K562 (cell line): ENCODE measurements around the gene TMBIM4. TPM values are rescaled to one million over a fixed set of nuclear protein-coding genes. Genes with fewer than 3 reads are reported as not detected.

Experiments
- BCOR ChIP-seq: fragments of 450-650 bp; IDR thresholded peaks from 2 replicates; pipeline ENCODE4 v1.6.1; 2016
- DIDO1 ChIP-seq: fragments of 450-650 bp; IDR thresholded peaks from 2 replicates; pipeline ENCODE4 v1.6.1; 2016; ENCODE audit warnings: low read depth, missing biosample characterization, missing genetic modification characterization
- ERF ChIP-seq: fragments of 450-650 bp; formaldehyde crosslinking; IDR thresholded peaks from 2 replicates; pipeline ENCODE4 v1.4.0; 2020; ENCODE audit warnings: mild to moderate bottlenecking, mixed read lengths
- ESRRA ChIP-seq: fragments of 450-650 bp; IDR thresholded peaks from 2 replicates; pipeline ENCODE4 v1.6.1; 2014; ENCODE audit warnings: low read depth, mild to moderate bottlenecking, moderate library complexity, borderline replicate concordance
- GATA2 ChIP-seq: sonication (generic); formaldehyde crosslinking; IDR thresholded peaks from 2 replicates; pipeline ENCODE4 v1.4.0; 2020; ENCODE audit warnings: mild to moderate bottlenecking, missing genetic modification reagents
- HDAC2 ChIP-seq: fragments of 450-650 bp; IDR thresholded peaks from 2 replicates; pipeline ENCODE4 v1.6.1; 2016; ENCODE audit warnings: mild to moderate bottlenecking
- MNT ChIP-seq, 2 experiments: fragments of 450-650 bp; conservative IDR thresholded peaks; 2 replicates each; pipeline ENCODE4 v1.6.1; 2017; ENCODE audit warnings: mild to moderate bottlenecking in 2 of 2, moderate library complexity in 2 of 2
- NR2C2 ChIP-seq, 2 experiments: fragments of 200-800 bp in 1 of 2; sonication (Bioruptor generic) in 1 of 2; sonication (generic) in 1 of 2; formaldehyde crosslinking in 1 of 2; IDR thresholded peaks; 2 replicates each; pipeline versions ENCODE4 v1.6.1 to v1.8.0; 2016 to 2022; ENCODE audit warnings: mild to moderate bottlenecking in 1 of 2, missing compliant biosample characterization in 1 of 2, missing genetic modification characterization in 1 of 2, missing genetic modification reagents in 1 of 2
- SMAD4 ChIP-seq: fragments of 250-450 bp; sonication (Bioruptor Pico); conservative IDR thresholded peaks from 2 replicates; pipeline ENCODE4 v1.8.0; 2021; ENCODE audit warnings: inconsistent platforms, mild to moderate bottlenecking, moderate library complexity
- TCFL5 ChIP-seq: fragments of 250-450 bp; sonication (Bioruptor Pico); conservative IDR thresholded peaks from 2 replicates; pipeline ENCODE4 v1.6.1; 2021; ENCODE audit warnings: mild to moderate bottlenecking, moderate library complexity, matching md5 sums
- ZBTB11 ChIP-seq, 3 experiments: fragments of 200-800 bp in 1 of 3; fragments of 250-450 bp in 1 of 3; fragments of 450-650 bp in 1 of 3; sonication (Bioruptor Pico) in 1 of 3; sonication (Bioruptor generic) in 1 of 3; formaldehyde crosslinking in 1 of 3; IDR thresholded peaks; 2 replicates each; pipeline versions ENCODE4 v1.6.1 to v1.8.0; 2016 to 2022; ENCODE audit warnings: mild to moderate bottlenecking in 2 of 3, missing genetic modification characterization in 2 of 3, missing compliant biosample characterization in 1 of 3, moderate library complexity in 1 of 3
- ZNF347 ChIP-seq: fragments of 450-650 bp; formaldehyde crosslinking; IDR thresholded peaks from 2 replicates; pipeline ENCODE4 v1.4.0; 2020; ENCODE audit warnings: low read depth, mild to moderate bottlenecking, moderate library complexity
- ZNF830 ChIP-seq: fragments of 250-450 bp; sonication (Bioruptor Pico); IDR thresholded peaks from 2 replicates; pipeline ENCODE4 v1.5.0; 2021; ENCODE audit warnings: mild to moderate bottlenecking
- ZSCAN29 ChIP-seq: fragments of 450-650 bp; IDR thresholded peaks from 2 replicates; pipeline ENCODE4 v1.6.1; 2017
- polyA plus RNA-seq, 8 experiments: library from polyadenylated mRNA; depleted of rRNA in 4 of 8; stranded (reverse) in 5 of 8; unstranded in 3 of 8; fragments of >200 nt; fragmentation: Nextera tagmentation in 2 of 8; fragmentation: Illumina TruSeq in 1 of 8; extraction: Ambion mirVana in 2 of 8; extraction: Trizol in 1 of 8; gene quantifications; 2 replicates each; pipeline versions ENCODE4 v1.2.1 to v1.2.3, GENCODE V29; 2011 to 2014; ENCODE audit warnings: inconsistent platforms in 1 of 8, missing spikeins in 1 of 8
- total RNA-seq, 7 experiments: library from RNA; depleted of rRNA in 6 of 7; stranded (reverse); fragments of >200 nt in 6 of 7; fragmentation: Illumina TruSeq in 2 of 7; extraction: Trizol in 2 of 7; gene quantifications; 2 replicates each; pipeline versions ENCODE4 v1.2.1 to v1.2.3, GENCODE V29; 2011 to 2021; ENCODE audit warnings: low replicate concordance in 1 of 7
- TF ChIP-seq, protein P1 (sequence below): sonication (generic); formaldehyde crosslinking; IDR thresholded peaks from 2 replicates; pipeline ENCODE4 v1.8.1; 2023; ENCODE audit warnings: mild to moderate bottlenecking, missing genetic modification reagents
- TF ChIP-seq, protein P2 (sequence below): sonication (generic); formaldehyde crosslinking; IDR thresholded peaks from 2 replicates; pipeline ENCODE4 v1.8.1; 2022; ENCODE audit warnings: missing genetic modification reagents

TMBIM4 gene
- total and polyA plus RNA-seq, 9 of the 15 experiments (the other 6 are each of a cell fraction or from before 2014, with no cell fraction given), result 18.6 to 272 (median 50.0) TPM

- TF ChIP-seq HDAC2, result 0 out of 2 replicates have a peak, but pooled peaks have one; percentile 29
- peak; percentile 72 to 84; a peak in 3 of 4 replicates for TF ChIP-seq MNT (conservative IDR thresholded peaks at IDR 0.05)
- TF ChIP-seq ZNF830, result no peak
- TF ChIP-seq, protein P1, sequence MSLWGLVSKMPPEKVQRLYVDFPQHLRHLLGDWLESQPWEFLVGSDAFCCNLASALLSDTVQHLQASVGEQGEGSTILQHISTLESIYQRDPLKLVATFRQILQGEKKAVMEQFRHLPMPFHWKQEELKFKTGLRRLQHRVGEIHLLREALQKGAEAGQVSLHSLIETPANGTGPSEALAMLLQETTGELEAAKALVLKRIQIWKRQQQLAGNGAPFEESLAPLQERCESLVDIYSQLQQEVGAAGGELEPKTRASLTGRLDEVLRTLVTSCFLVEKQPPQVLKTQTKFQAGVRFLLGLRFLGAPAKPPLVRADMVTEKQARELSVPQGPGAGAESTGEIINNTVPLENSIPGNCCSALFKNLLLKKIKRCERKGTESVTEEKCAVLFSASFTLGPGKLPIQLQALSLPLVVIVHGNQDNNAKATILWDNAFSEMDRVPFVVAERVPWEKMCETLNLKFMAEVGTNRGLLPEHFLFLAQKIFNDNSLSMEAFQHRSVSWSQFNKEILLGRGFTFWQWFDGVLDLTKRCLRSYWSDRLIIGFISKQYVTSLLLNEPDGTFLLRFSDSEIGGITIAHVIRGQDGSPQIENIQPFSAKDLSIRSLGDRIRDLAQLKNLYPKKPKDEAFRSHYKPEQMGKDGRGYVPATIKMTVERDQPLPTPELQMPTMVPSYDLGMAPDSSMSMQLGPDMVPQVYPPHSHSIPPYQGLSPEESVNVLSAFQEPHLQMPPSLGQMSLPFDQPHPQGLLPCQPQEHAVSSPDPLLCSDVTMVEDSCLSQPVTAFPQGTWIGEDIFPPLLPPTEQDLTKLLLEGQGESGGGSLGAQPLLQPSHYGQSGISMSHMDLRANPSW (CRISPR knock-in tag), result 0 out of 2 replicates have a peak, but pooled peaks have one; percentile 71
- peak; percentile 58; the same call in 1 of the 2 replicates for TF ChIP-seq DIDO1
- TF ChIP-seq ZNF347 (CRISPR knock-in tag), result no peak
- TF ChIP-seq BCOR, result no peak
- TF ChIP-seq ZBTB11 (CRISPR knock-in tag; IDR thresholded peaks at IDR 0.05), result peak; percentile 29 to 75 (median 35); a peak in 4 of 6 replicates
- no peak for TF ChIP-seq NR2C2 (CRISPR knock-in tag; IDR thresholded peaks at IDR 0.05)
- peak; percentile 78; the same call in 1 of the 2 replicates for TF ChIP-seq NR2C2 (tag; IDR thresholded peaks at IDR 0.05)
- TF ChIP-seq ERF (CRISPR knock-in tag), result no peak
- TF ChIP-seq TCFL5, result no peak
- peak; percentile 58 for TF ChIP-seq ESRRA
- no peak for TF ChIP-seq SMAD4 (CRISPR knock-in tag)
- no peak for TF ChIP-seq GATA2
- no peak for TF ChIP-seq ZSCAN29
- TF ChIP-seq, protein P2, sequence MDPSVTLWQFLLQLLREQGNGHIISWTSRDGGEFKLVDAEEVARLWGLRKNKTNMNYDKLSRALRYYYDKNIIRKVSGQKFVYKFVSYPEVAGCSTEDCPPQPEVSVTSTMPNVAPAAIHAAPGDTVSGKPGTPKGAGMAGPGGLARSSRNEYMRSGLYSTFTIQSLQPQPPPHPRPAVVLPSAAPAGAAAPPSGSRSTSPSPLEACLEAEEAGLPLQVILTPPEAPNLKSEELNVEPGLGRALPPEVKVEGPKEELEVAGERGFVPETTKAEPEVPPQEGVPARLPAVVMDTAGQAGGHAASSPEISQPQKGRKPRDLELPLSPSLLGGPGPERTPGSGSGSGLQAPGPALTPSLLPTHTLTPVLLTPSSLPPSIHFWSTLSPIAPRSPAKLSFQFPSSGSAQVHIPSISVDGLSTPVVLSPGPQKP (CRISPR knock-in tag), result no peak
These were observed 39.3 kb downstream of the TMBIM4 start, which contains the start of gene LLPH (continued) for GRCh38 chr12:66130267-66131066.
